Astrocyte (in vitro differentiated cells and primary cell): ENCODE data around the gene CAMK1D. TPM values are rescaled to one million over a fixed set of nuclear protein-coding genes. Genes with fewer than 3 reads are reported as not detected.

Source experiments
- DNase-seq: peaks from one replicate; pipeline ENCODE4 v3.0.0-alpha.2; 2010; ENCODE audit warnings: low read depth
- FAIRE-seq: peaks from 2 replicates; lab custom pipeline; 2011; peaks lifted over from hg19 to GRCh38; lab: Jason Lieb, UNC
- H2AFZ ChIP-seq: 2 replicates; pipeline ENCODE4 v1.6.0; 2012; ENCODE audit warnings: low read depth, low read length, inconsistent platforms
- H3K27ac ChIP-seq: 2 replicates; pipeline ENCODE4 v1.5.1; 2011; ENCODE audit warnings: low read depth, low read length, inconsistent platforms
- H3K27me3 ChIP-seq: 2 replicates; pipeline ENCODE4 v1.6.0; 2011; ENCODE audit warnings: low read length, inconsistent platforms; ENCODE audit not compliant: insufficient read depth
- H3K36me3 ChIP-seq: 2 replicates; pipeline ENCODE4 v1.5.1; 2011; ENCODE audit warnings: low read length, inconsistent platforms; ENCODE audit not compliant: insufficient read depth
- H3K4me1 ChIP-seq: 2 replicates; pipeline ENCODE4 v1.5.1; 2011; ENCODE audit warnings: low read length, inconsistent platforms; ENCODE audit not compliant: insufficient read depth
- H3K4me2 ChIP-seq: 2 replicates; pipeline ENCODE4 v1.6.0; 2012; ENCODE audit warnings: low read length, inconsistent platforms
- H3K4me3 ChIP-seq: 2 replicates; pipeline ENCODE4 v1.5.1; 2011; ENCODE audit warnings: low read depth, mild to moderate bottlenecking, low read length, inconsistent platforms; ENCODE audit not compliant: insufficient read depth
- H3K79me2 ChIP-seq: 2 replicates; pipeline ENCODE4 v1.6.0; 2012; ENCODE audit warnings: mild to moderate bottlenecking, low read length, inconsistent platforms; ENCODE audit not compliant: insufficient read depth
- H3K9ac ChIP-seq: 2 replicates; pipeline ENCODE4 v1.6.0; 2012; ENCODE audit warnings: mild to moderate bottlenecking, low read length, inconsistent platforms
- H3K9me3 ChIP-seq: 2 replicates; pipeline ENCODE4 v1.5.1; 2012; ENCODE audit warnings: low read depth, mild to moderate bottlenecking, low read length, inconsistent platforms; ENCODE audit not compliant: insufficient read depth
- H4K20me1 ChIP-seq: 2 replicates; pipeline ENCODE4 v1.6.0; 2012; ENCODE audit warnings: low read length, inconsistent platforms; ENCODE audit not compliant: insufficient read depth
- H3K27ac Mint-ChIP-seq: one replicate; pipeline ENCODE4 v1.8.0; 2021; ENCODE audit warnings: mild to moderate bottlenecking, mixed read lengths; ENCODE audit not compliant: unreplicated experiment
- H3K27me3 Mint-ChIP-seq: one replicate; pipeline ENCODE4 v1.8.0; 2021; ENCODE audit warnings: low read depth, mixed read lengths; ENCODE audit not compliant: unreplicated experiment
- H3K36me3 Mint-ChIP-seq: one replicate; pipeline ENCODE4 v1.8.0; 2021; ENCODE audit warnings: low read depth, mixed read lengths; ENCODE audit not compliant: unreplicated experiment
- H3K4me1 Mint-ChIP-seq: one replicate; pipeline ENCODE4 v1.8.0; 2021; ENCODE audit warnings: low read depth, mixed read lengths; ENCODE audit not compliant: unreplicated experiment
- H3K4me3 Mint-ChIP-seq: one replicate; pipeline ENCODE4 v1.8.0; 2021; ENCODE audit warnings: mild to moderate bottlenecking, moderate library complexity, mixed read lengths; ENCODE audit not compliant: unreplicated experiment
- H3K9me3 Mint-ChIP-seq: one replicate; pipeline ENCODE4 v1.8.0; 2021; ENCODE audit warnings: mild to moderate bottlenecking, mixed read lengths; ENCODE audit not compliant: unreplicated experiment
- EZH2 ChIP-seq: IDR thresholded peaks from 2 replicates; pipeline ENCODE4 v1.6.1; 2012; ENCODE audit warnings: mild to moderate bottlenecking, low read length, inconsistent platforms; ENCODE audit not compliant: insufficient read depth
- total RNA-seq: library from RNA; stranded (reverse); gene quantifications from 2 replicates; pipeline ENCODE4 v1.2.1, GENCODE V29; 2021
- TF ChIP-seq, protein P1 (sequence below): IDR thresholded peaks from 2 replicates; pipeline ENCODE4 v1.5.1; 2011; ENCODE audit warnings: low read depth, mild to moderate bottlenecking, inconsistent platforms, low read length, moderate library complexity; ENCODE audit not compliant: insufficient read depth

CAMK1D gene
- total RNA-seq, 1 donor from 2014 or later = 23.6 TPM

- Histone ChIP-seq H3K9me3 (no peaks in the 10 kb centered on the region), H3K27ac (no peak overlapping the region), H3K9ac (no peak overlapping the region), H3K27me3 (no peaks in the 10 kb centered on the region), H4K20me1 (no peaks in the 10 kb centered on the region), H3K4me1 (no peaks in the 10 kb centered on the region), H3K4me3 (no peak overlapping the region), H2AFZ (no peak overlapping the region), H3K36me3 (no peaks in the 10 kb centered on the region), H3K79me2 (no peaks in the 10 kb centered on the region), H3K4me2 (no peak overlapping the region)
- no peak overlapping the region for H3K27ac Mint-ChIP-seq
- no peak overlapping the region for H3K4me3 Mint-ChIP-seq
- TF ChIP-seq, protein P1, sequence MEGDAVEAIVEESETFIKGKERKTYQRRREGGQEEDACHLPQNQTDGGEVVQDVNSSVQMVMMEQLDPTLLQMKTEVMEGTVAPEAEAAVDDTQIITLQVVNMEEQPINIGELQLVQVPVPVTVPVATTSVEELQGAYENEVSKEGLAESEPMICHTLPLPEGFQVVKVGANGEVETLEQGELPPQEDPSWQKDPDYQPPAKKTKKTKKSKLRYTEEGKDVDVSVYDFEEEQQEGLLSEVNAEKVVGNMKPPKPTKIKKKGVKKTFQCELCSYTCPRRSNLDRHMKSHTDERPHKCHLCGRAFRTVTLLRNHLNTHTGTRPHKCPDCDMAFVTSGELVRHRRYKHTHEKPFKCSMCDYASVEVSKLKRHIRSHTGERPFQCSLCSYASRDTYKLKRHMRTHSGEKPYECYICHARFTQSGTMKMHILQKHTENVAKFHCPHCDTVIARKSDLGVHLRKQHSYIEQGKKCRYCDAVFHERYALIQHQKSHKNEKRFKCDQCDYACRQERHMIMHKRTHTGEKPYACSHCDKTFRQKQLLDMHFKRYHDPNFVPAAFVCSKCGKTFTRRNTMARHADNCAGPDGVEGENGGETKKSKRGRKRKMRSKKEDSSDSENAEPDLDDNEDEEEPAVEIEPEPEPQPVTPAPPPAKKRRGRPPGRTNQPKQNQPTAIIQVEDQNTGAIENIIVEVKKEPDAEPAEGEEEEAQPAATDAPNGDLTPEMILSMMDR = no peak
- no peak for TF ChIP-seq EZH2
- DNase-seq (no peak), FAIRE-seq (no peak)
- H3K27me3 Mint-ChIP-seq = no peaks in the 10 kb centered on the region
- H3K9me3 Mint-ChIP-seq = peaks cover 3% of the 10 kb centered on the region
- H3K4me1 Mint-ChIP-seq = no peaks in the 10 kb centered on the region
- H3K36me3 Mint-ChIP-seq = peaks cover 10% of the 10 kb centered on the region
These were observed 301.4 kb downstream of the CAMK1D start for GRCh38 chr10:12650538-12651298.

GRCh38 chr10:12655940-12656339 lies 306.6 kb downstream of the CAMK1D start:
- TF ChIP-seq, protein P1 = no peak
- TF ChIP-seq EZH2 = no peak
- Histone ChIP-seq H3K36me3 (no peaks in the 10 kb centered on the region), H3K27ac (no peak overlapping the region), H4K20me1 (peaks cover 4% of the 10 kb centered on the region), H3K9ac (no peak overlapping the region), H3K4me3 (no peak overlapping the region), H3K27me3 (no peaks in the 10 kb centered on the region), H2AFZ (no peak overlapping the region), H3K79me2 (no peaks in the 10 kb centered on the region), H3K9me3 (no peaks in the 10 kb centered on the region), H3K4me2 (no peak overlapping the region), H3K4me1 (no peaks in the 10 kb centered on the region)
- no peaks in the 10 kb centered on the region for H3K27me3 Mint-ChIP-seq
- no peak for FAIRE-seq
- no peak for DNase-seq
- H3K9me3 Mint-ChIP-seq = peaks cover 3% of the 10 kb centered on the region
- H3K36me3 Mint-ChIP-seq = peaks cover 10% of the 10 kb centered on the region
- no peaks in the 10 kb centered on the region for H3K4me1 Mint-ChIP-seq
- no peak overlapping the region for H3K27ac Mint-ChIP-seq
- H3K4me3 Mint-ChIP-seq = no peak overlapping the region

GRCh38 chr10:12656518-12657142 lies 307.3 kb downstream of the CAMK1D start:
- H3K4me2 ChIP-seq = no peak overlapping the region
- H3K4me1 ChIP-seq = no peaks in the 10 kb centered on the region
- Mint-ChIP-seq H3K4me3 (no peak overlapping the region), H3K4me1 (no peaks in the 10 kb centered on the region), H3K27ac (no peak overlapping the region), H3K27me3 (no peaks in the 10 kb centered on the region), H3K36me3 (peaks cover 8% of the 10 kb centered on the region), H3K9me3 (peaks cover 3% of the 10 kb centered on the region)
- H3K27me3 ChIP-seq = no peaks in the 10 kb centered on the region
- no peak overlapping the region for H3K27ac ChIP-seq
- no peak overlapping the region for H3K4me3 ChIP-seq
- H3K9ac ChIP-seq = no peak overlapping the region
- no peak for TF ChIP-seq EZH2
- TF ChIP-seq, protein P1 = peak; percentile 65
- H3K9me3 ChIP-seq = no peaks in the 10 kb centered on the region
- H4K20me1 ChIP-seq = peaks cover 4% of the 10 kb centered on the region
- peak; percentile 37 for FAIRE-seq
- H3K36me3 ChIP-seq = no peaks in the 10 kb centered on the region
- DNase-seq = peak; percentile 50
- H3K79me2 ChIP-seq = no peaks in the 10 kb centered on the region
- H2AFZ ChIP-seq = no peak overlapping the region
